NB4 (cell line): Measurements from ENCODE around the gene ZIC4.

ENCODE experiments used
- DNase-seq: peaks from one replicate; pipeline ENCODE4 v3.0.0; 2010; ENCODE audit warnings: low read depth
- H3K4me3 ChIP-seq: one replicate; pipeline ENCODE4 v1.5.1; 2011; ENCODE audit warnings: mild to moderate bottlenecking, low read depth, low read length, moderate library complexity
- MYC ChIP-seq: IDR thresholded peaks from 2 replicates; pipeline ENCODE4 v1.6.1; 2011; ENCODE audit warnings: low read depth, low read length
- POLR2A ChIP-seq: IDR thresholded peaks from 2 replicates; pipeline ENCODE4 v1.6.1; 2011; ENCODE audit warnings: mild to moderate bottlenecking; ENCODE audit not compliant: insufficient read length; ENCODE audit errors: extremely low read depth
- TF ChIP-seq, protein P1 (sequence below): IDR thresholded peaks from 2 replicates; pipeline ENCODE4 v1.6.1; 2011; ENCODE audit warnings: low read depth, low read length
- TF ChIP-seq, protein P2 (sequence below): IDR thresholded peaks from one replicate; pipeline ENCODE4 v1.5.1; 2012; ENCODE audit warnings: low read depth, low read length

The ZIC4 gene

GRCh38 chr3:147420353-147421183 lies 14.2 kb upstream of the ZIC4 start:
- no peak for DNase-seq
- TF ChIP-seq, protein P1, sequence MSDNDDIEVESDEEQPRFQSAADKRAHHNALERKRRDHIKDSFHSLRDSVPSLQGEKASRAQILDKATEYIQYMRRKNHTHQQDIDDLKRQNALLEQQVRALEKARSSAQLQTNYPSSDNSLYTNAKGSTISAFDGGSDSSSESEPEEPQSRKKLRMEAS = no peak
- TF ChIP-seq POLR2A = no peak
- TF ChIP-seq, protein P2, sequence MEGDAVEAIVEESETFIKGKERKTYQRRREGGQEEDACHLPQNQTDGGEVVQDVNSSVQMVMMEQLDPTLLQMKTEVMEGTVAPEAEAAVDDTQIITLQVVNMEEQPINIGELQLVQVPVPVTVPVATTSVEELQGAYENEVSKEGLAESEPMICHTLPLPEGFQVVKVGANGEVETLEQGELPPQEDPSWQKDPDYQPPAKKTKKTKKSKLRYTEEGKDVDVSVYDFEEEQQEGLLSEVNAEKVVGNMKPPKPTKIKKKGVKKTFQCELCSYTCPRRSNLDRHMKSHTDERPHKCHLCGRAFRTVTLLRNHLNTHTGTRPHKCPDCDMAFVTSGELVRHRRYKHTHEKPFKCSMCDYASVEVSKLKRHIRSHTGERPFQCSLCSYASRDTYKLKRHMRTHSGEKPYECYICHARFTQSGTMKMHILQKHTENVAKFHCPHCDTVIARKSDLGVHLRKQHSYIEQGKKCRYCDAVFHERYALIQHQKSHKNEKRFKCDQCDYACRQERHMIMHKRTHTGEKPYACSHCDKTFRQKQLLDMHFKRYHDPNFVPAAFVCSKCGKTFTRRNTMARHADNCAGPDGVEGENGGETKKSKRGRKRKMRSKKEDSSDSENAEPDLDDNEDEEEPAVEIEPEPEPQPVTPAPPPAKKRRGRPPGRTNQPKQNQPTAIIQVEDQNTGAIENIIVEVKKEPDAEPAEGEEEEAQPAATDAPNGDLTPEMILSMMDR = no peak
- TF ChIP-seq MYC = no peak
- H3K4me3 ChIP-seq = no peak overlapping the region

GRCh38 chr3:147419781-147420224 lies 13.5 kb upstream of the ZIC4 start:
- no peak for TF ChIP-seq MYC
- TF ChIP-seq, protein P1 = no peak
- TF ChIP-seq POLR2A = no peak
- TF ChIP-seq, protein P2 = no peak
- no peak overlapping the region for H3K4me3 ChIP-seq
- no peak for DNase-seq

DNA sequence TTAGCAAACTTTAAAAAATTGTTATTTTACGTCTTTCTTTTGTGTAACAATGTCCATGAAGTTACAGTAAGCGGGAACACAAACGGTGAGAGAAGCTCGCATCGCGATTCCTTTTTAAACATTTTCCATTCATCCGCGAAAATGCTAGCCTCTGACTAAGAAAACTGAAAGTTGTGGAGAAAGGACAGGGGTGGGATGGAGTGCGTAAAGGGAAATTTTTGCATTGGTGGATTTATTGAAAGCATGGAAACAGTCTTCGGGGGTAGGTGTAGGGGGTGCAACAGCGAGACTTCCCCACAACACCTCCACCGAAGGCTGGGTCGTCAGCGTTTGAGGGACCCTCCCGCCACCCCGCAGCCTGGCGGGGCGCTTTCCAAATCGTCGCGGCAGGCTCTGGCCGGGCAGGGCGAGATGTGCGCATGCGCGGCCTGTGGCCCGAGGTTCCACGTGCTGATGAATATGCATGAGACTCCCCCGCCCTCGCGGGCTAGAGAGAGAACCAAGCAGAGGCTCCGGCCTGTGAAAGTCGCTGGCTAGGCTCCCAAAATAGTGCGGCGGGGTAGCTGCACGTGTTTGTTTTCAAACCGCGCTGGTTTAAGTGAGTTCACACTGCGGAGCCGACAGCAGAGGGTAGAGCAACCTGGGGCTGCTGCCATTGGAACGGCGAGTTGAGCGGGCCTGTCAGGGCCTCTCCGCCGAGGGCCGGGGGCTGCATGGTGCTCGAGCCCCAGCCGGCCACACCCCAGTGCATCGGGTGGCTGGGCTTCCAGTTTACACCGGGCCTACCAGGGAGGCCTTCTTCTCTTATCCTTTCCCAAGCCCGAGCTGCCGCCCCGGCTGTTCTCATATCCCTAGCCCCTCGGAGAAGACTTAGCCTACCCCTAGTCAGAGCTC lies 12.7 kb upstream of the ZIC4 start:
- H3K4me3 ChIP-seq = no peak overlapping the region
- TF ChIP-seq, protein P1 = no peak
- TF ChIP-seq, protein P2 = no peak
- TF ChIP-seq MYC (no peak), POLR2A (no peak)
- DNase-seq = no peak

DNA sequence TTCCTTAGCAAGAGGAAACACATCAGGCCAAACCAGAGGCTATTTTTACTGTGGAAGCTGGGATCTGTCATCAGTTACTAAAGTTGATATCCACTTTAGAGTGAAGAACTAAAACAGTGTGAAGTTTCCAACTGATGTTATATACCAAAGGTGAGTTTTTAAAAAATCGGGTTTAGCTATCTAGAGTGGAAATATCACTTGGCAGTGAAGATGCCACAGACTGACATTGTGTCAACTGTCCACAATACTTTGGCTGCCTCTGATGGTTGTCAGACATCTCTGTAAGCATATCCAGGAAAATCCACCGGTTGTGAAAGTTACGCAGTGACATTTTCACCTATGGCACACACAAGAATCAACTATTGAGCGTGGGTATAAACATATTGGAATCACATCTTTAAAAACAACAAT lies 12.0 kb upstream of the ZIC4 start:
- TF ChIP-seq POLR2A = no peak
- TF ChIP-seq, protein P1 = no peak
- TF ChIP-seq MYC = no peak
- TF ChIP-seq, protein P2 = no peak
- H3K4me3 ChIP-seq = no peak overlapping the region

DNA sequence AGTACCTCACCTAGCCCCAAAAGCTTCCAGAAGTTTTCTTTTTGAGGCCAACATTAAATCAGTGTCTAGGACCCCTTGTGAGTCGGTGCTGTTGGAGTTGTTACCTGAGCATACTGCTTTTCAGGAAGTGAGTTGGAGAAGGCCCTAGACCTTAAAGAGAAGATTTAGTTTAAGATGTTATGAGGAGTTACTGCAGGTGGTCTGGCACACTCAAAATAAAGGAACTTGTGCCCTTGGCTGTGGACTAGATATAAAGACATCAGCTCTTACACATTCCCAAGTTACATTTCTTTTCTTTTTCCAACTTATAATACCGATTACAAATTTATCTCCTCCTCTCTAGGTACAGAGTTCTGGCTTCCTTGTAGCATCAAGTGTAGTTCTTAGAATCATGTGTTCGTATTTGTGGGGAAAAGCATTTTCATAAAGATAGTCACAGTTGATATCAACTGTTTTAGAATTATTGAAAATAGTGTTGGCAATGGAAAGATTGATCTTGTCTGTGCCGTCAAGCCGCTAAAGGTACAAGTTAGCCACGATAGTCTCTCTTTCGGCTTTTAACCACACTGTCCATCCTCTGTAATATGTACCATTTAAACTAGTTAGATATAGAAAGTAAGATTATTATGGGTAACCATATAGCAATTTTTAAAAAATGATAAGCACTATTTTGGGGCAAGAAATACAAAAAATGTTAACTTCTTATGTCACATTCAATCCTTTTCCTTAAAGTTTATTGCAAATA lies 11.4 kb upstream of the ZIC4 start:
- H3K4me3 ChIP-seq = no peak overlapping the region
- TF ChIP-seq MYC (no peak), POLR2A (no peak)
- TF ChIP-seq, protein P1 = no peak
- TF ChIP-seq, protein P2 = no peak
- DNase-seq = no peak

More for the DNA sequence above, 12.0 kb upstream of the ZIC4 start:
- no peak for DNase-seq
